Measurements from ENCODE around the gene KCTD8. TPM values are rescaled to one million over a fixed set of nuclear protein-coding genes. Genes with fewer than 3 reads are reported as not detected.

Gene KCTD8
- polyA plus RNA-seq, 2 of the 4 experiments (the other 2 are of a cell fraction) = not detected

GRCh38 chr4:44421330-44422065, 27.1 kb downstream of the KCTD8 start (continued):
- TF ChIP-seq MAX (IDR thresholded peaks at IDR 0.05) (no peak), FOXS1 (CRISPR knock-in tag; IDR thresholded peaks at IDR 0.05) (no peak), HES2 (IDR thresholded peaks at IDR 0.05) (no peak), ATOH8 (CRISPR knock-in tag; IDR thresholded peaks at IDR 0.05; ENCODE audit: low read depth) (no peak), PBX3 (IDR thresholded peaks at IDR 0.05) (no peak), REST (IDR thresholded peaks at IDR 0.05) (no peak), POLR2A (IDR thresholded peaks at IDR 0.05; ENCODE audit: low read length) (no peak), CBX8 (IDR thresholded peaks at IDR 0.05) (no peak), KDM5A (IDR thresholded peaks at IDR 0.05) (no peak), POLR2AphosphoS2 (conservative IDR thresholded peaks at IDR 0.05; ENCODE audit: low read length) (no peak)

- DNase-seq (ENCODE audit: low read depth in 1 of 2, low spot score in 1 of 2) (no peak), ATAC-seq (no peak), FAIRE-seq (no peak)
- Histone ChIP-seq H3K27ac (no peak overlapping the region), H3K9me3 (no peaks in the 10 kb centered on the region), H3K4me1 (no peaks in the 10 kb centered on the region), H3K4me2 (no peak overlapping the region), H3K4me3 (no peak overlapping the region)
- ChIA-PET CTCF (no interaction called here), POLR2A (no interaction called here)
- TF ChIP-seq NR3C1 (IDR thresholded peaks at IDR 0.05) (no peak), ELK1 (IDR thresholded peaks at IDR 0.05; ENCODE audit: low read depth, low read length) (no peak), HOXB5 (CRISPR knock-in tag; IDR thresholded peaks at IDR 0.05) (no peak), RAD21 (conservative IDR thresholded peaks at IDR 0.05 in 1 of 2, IDR thresholded peaks at IDR 0.05 in 1 of 2) (no peak), HMGXB4 (CRISPR knock-in tag; IDR thresholded peaks at IDR 0.05; ENCODE audit: borderline replicate concordance) (no peak), TFCP2L1 (CRISPR knock-in tag; IDR thresholded peaks at IDR 0.05) (no peak)
- 38% methylated on average over 1 of the region's 1 CpG for WGBS (ENCODE audit: missing lambda C conversion rate)
These were observed 33.4 kb downstream of the KCTD8 start for GRCh38 chr4:44415251-44415650.
